HepG2 (cell line): Measurements from ENCODE around the gene FABP6. TPM values are rescaled to one million over a fixed set of nuclear protein-coding genes. Genes with fewer than 3 reads are reported as not detected.
A peak's percentile ranks its signal among the peaks of the same experiment; 100 is the strongest.

Source experiments
- ATAC-seq: fragments of 200-7000 bp; cut with Tn5 transposase; 3 replicates; pipeline ENCODE4 v1.9.1; 2020; ENCODE audit warnings: mild to moderate bottlenecking, moderate library complexity
- BruUV-seq: library from RNA; stranded (reverse); fragments of 400-500 nt; replicated peaks from 2 replicates; lab custom pipeline; 2021; lab: Mats Ljungman, UMichigan
- CTCF ChIA-PET: fragments of 300-600 bp; formaldehyde crosslinking; extraction: SDS; loops from one replicate; lab custom pipeline; 2021; ENCODE audit warnings: low total read pairs, inconsistent platforms, low intra/inter-chr PET ratio; lab: Yijun Ruan, JAX
- POLR2A ChIA-PET: fragments of 350-600 bp; sonication (Branson Sonifier 250); formaldehyde crosslinking; loops from one replicate; lab custom pipeline; 2020; ENCODE audit warnings: antibody characterized with exemption, inconsistent platforms; lab: Yijun Ruan, JAX
- DNase-seq: peaks from one replicate; pipeline ENCODE4 v3.0.0-alpha.2; 2015; ENCODE audit warnings: low spot score
- FAIRE-seq: peaks from 3 replicates; lab custom pipeline; 2011; peaks lifted over from hg19 to GRCh38; lab: Jason Lieb, UNC
- H2AFZ ChIP-seq: one replicate; pipeline ENCODE4 v1.6.1; 2011; ENCODE audit warnings: low read length, inconsistent platforms
- H3K27ac ChIP-seq: fragments of 300-600 bp; 3 replicates; pipeline ENCODE4 v1.8.0; 2011; ENCODE audit warnings: mixed run types, mild to moderate bottlenecking, mixed read lengths, low read length, inconsistent platforms; ENCODE audit not compliant: insufficient read depth; ENCODE audit errors: extremely low read length
- H3K27me3 ChIP-seq, 2 experiments: fragments of 200-600 bp in 1 of 2; 2 replicates in 1 of 2; 3 replicates in 1 of 2; pipeline versions ENCODE4 v1.6.0 to v1.8.0; 2011; ENCODE audit warnings: low read length in 2 of 2, mild to moderate bottlenecking in 2 of 2, moderate library complexity in 2 of 2, inconsistent platforms in 1 of 2; ENCODE audit not compliant: insufficient read depth in 2 of 2, control insufficient read depth in 1 of 2
- H3K36me3 ChIP-seq, 2 experiments: fragments of 200-600 bp in 1 of 2; replicated peaks in 1 of 2; 2 replicates in 1 of 2; 3 replicates in 1 of 2; pipeline versions ENCODE4 v1.5.1 to v1.8.0; 2011; ENCODE audit warnings: low read length in 2 of 2, inconsistent platforms in 1 of 2; ENCODE audit not compliant: insufficient read depth in 2 of 2, control insufficient read depth in 1 of 2
- H3K4me1 ChIP-seq: 2 replicates; pipeline ENCODE4 v1.5.1; 2012; ENCODE audit warnings: low read length, inconsistent platforms; ENCODE audit not compliant: insufficient read depth
- H3K4me2 ChIP-seq: 2 replicates; pipeline ENCODE4 v1.6.0; 2011; ENCODE audit warnings: low read depth, low read length, inconsistent platforms
- H3K4me3 ChIP-seq, 3 experiments: fragments of 200-600 bp in 1 of 3; sonication (generic), shearing (Covaris generic) in 1 of 3; replicated peaks in 1 of 3; 2 replicates each; pipeline ENCODE4 v1.5.1; 2011 to 2016; ENCODE audit warnings: low read length in 3 of 3, inconsistent platforms in 2 of 3, low read depth in 2 of 3, mild to moderate bottlenecking in 2 of 3, control low read depth in 1 of 3, mixed read lengths in 1 of 3; ENCODE audit not compliant: insufficient read depth in 1 of 3
- H3K79me2 ChIP-seq: one replicate; pipeline ENCODE4 v1.6.1; 2011; ENCODE audit warnings: low read length, inconsistent platforms; ENCODE audit not compliant: insufficient read depth
- H3K9ac ChIP-seq: 2 replicates; pipeline ENCODE4 v1.6.0; 2011; ENCODE audit warnings: mild to moderate bottlenecking, low read depth, low read length, inconsistent platforms; ENCODE audit not compliant: insufficient read depth
- H3K9me3 ChIP-seq: 2 replicates; pipeline ENCODE4 v1.5.1; 2012; ENCODE audit warnings: mild to moderate bottlenecking, low read length
- H4K20me1 ChIP-seq: 2 replicates; pipeline ENCODE4 v1.6.0; 2011; ENCODE audit warnings: inconsistent platforms, mild to moderate bottlenecking, low read length, moderate library complexity; ENCODE audit not compliant: insufficient read depth
- CENPT ChIP-seq: sonication (generic); formaldehyde crosslinking; IDR thresholded peaks from 2 replicates; pipeline ENCODE4 v1.8.0; 2022; ENCODE audit warnings: low read depth, mild to moderate bottlenecking, moderate library complexity, missing genetic modification reagents
- PREB ChIP-seq: sonication (generic); formaldehyde crosslinking; IDR thresholded peaks from 2 replicates; pipeline ENCODE4 v1.4.0; 2020; ENCODE audit warnings: missing genetic modification reagents
- RXRB ChIP-seq: IDR thresholded peaks from 2 replicates; pipeline ENCODE4 v1.6.1; 2016; ENCODE audit warnings: borderline replicate concordance, missing genetic modification reagents, missing compliant biosample characterization
- SALL1 ChIP-seq: sonication (generic); formaldehyde crosslinking; IDR thresholded peaks from 2 replicates; pipeline ENCODE4 v1.8.0; 2022; ENCODE audit warnings: mild to moderate bottlenecking, missing genetic modification reagents
- TBP ChIP-seq: sonication (generic); formaldehyde crosslinking; IDR thresholded peaks from 2 replicates; pipeline ENCODE4 v1.5.0; 2020; ENCODE audit warnings: missing genetic modification reagents
- TEF ChIP-seq: sonication (generic); formaldehyde crosslinking; IDR thresholded peaks from 2 replicates; pipeline ENCODE4 v1.5.0; 2020; ENCODE audit warnings: missing genetic modification reagents
- ZFP36L1 ChIP-seq: sonication (generic); formaldehyde crosslinking; IDR thresholded peaks from 2 replicates; pipeline ENCODE4 v1.8.0; 2022; ENCODE audit warnings: mild to moderate bottlenecking, missing genetic modification reagents, moderate library complexity
- ZNF281 ChIP-seq: sonication (generic); formaldehyde crosslinking; IDR thresholded peaks from 2 replicates; pipeline ENCODE4 v1.4.0; 2020; ENCODE audit warnings: missing genetic modification reagents, borderline replicate concordance
- ZNF547 ChIP-seq: sonication (generic); formaldehyde crosslinking; IDR thresholded peaks from 2 replicates; pipeline ENCODE4 v1.5.1; 2020; ENCODE audit warnings: mild to moderate bottlenecking, missing genetic modification reagents
- ZNF552 ChIP-seq: sonication (generic); formaldehyde crosslinking; IDR thresholded peaks from 2 replicates; pipeline ENCODE4 v1.9.0; 2022; ENCODE audit warnings: missing genetic modification reagents, mild to moderate bottlenecking, borderline replicate concordance
- ZNF562 ChIP-seq: sonication (generic); formaldehyde crosslinking; IDR thresholded peaks from 2 replicates; pipeline ENCODE4 v1.8.0; 2022; ENCODE audit warnings: missing genetic modification reagents, borderline replicate concordance
- ZNF652 ChIP-seq: IDR thresholded peaks from 2 replicates; pipeline ENCODE4 v1.6.1; 2016; ENCODE audit warnings: low read depth, borderline replicate concordance
- ZNF691 ChIP-seq: sonication (generic); formaldehyde crosslinking; IDR thresholded peaks from 2 replicates; pipeline ENCODE4 v1.4.0; 2020; ENCODE audit warnings: missing genetic modification reagents, low read depth, mild to moderate bottlenecking, borderline replicate concordance
- WGBS: methylation state at CpG from one replicate; pipeline ENCODE4 v1.1.6; 2017; ENCODE audit warnings: low lambda C conversion rate; 5-methylcytosine and 5-hydroxymethylcytosine counted together
- in situ Hi-C: cut with HindIII; loops from 2 replicates; pipeline ENCODE4 v1.10.0; 2017; ENCODE audit warnings: low pct_unique_long_range_greater_than_20kb; ENCODE audit not compliant: extremely low pct_ligation_motif_present
- intact Hi-C: fragments of 100-400 bp; cut with micrococcal nuclease; formaldehyde crosslinking; loops from one replicate; pipeline ENCODE4 v1.10.0; 2022; ENCODE audit not compliant: unreplicated experiment
- polyA plus RNA-seq, 8 experiments: library from polyadenylated mRNA; depleted of rRNA in 3 of 8; stranded (reverse) in 7 of 8; unstranded in 1 of 8; fragments of >200 nt; fragmentation: Illumina TruSeq in 4 of 8; extraction: Trizol in 4 of 8; gene quantifications; 2 replicates each; pipeline versions ENCODE4 v1.2.1 to v1.2.3, GENCODE V29; 2011 to 2016; ENCODE audit warnings: low read depth in 4 of 8, missing spikeins in 1 of 8, mixed read lengths in 1 of 8; ENCODE audit not compliant: insufficient read depth in 1 of 8
- total RNA-seq, 5 experiments: library from RNA; depleted of rRNA; stranded (reverse); fragments of >200 nt; fragmentation: Illumina TruSeq; extraction: Trizol; gene quantifications; 2 replicates each; pipeline ENCODE4 v1.2.3, GENCODE V29; 2016; ENCODE audit warnings: low read depth in 1 of 5

The FABP6 gene
- total and polyA plus RNA-seq, 2 of the 13 experiments (the other 11 are each of a cell fraction or from before 2014, with no cell fraction given) = 0.13 TPM; not detected in 1

GRCh38 chr5:160266044-160266443 is 36.7 kb downstream of the FABP6 start:
- FAIRE-seq = no peak
- DNase-seq = no peak
- Histone ChIP-seq H3K4me1 (peaks cover 39% of the 10 kb centered on the region), H2AFZ (no peak overlapping the region), H3K4me3 (no peak overlapping the region), H4K20me1 (no peaks in the 10 kb centered on the region), H3K27ac (no peak overlapping the region), H3K9ac (no peak overlapping the region), H3K36me3 (no peaks in the 10 kb centered on the region), H3K4me2 (no peak overlapping the region), H3K27me3 (no peaks in the 10 kb centered on the region), H3K79me2 (no peaks in the 10 kb centered on the region)
- ChIA-PET CTCF (no interaction called here), POLR2A (no interaction called here)
- no peak for ATAC-seq
- WGBS = 100% methylated on average over 4 of the region's 5 CpGs
- intact Hi-C loops = no loop called here
- in situ Hi-C loops = no loop called here
- no peak for TF ChIP-seq ZNF552 (CRISPR knock-in tag)
- TF ChIP-seq ZNF652 (CRISPR knock-in tag) = no peak
- TF ChIP-seq TEF (CRISPR knock-in tag) = no peak
- no peak for TF ChIP-seq ZNF562
- no peak for TF ChIP-seq ZNF691
- TF ChIP-seq, all 625 proteins: peak for 0
- no peaks in the 10 kb centered on the region for H3K9me3 ChIP-seq
- BruUV-seq = no TSS peak

GRCh38 chr5:160266752-160267345 is 37.5 kb downstream of the FABP6 start:
- H3K27me3 ChIP-seq = no peaks in the 10 kb centered on the region
- no peaks in the 10 kb centered on the region for H3K36me3 ChIP-seq
- H3K9ac ChIP-seq = no peak overlapping the region
- ATAC-seq (peak; percentile 63), FAIRE-seq (peak; percentile 74), DNase-seq (peak; percentile 50)
- in situ Hi-C loops = no loop called here
- no peak overlapping the region for H2AFZ ChIP-seq
- intact Hi-C loops = no loop called here
- 61% methylated on average over 6 of the region's 9 CpGs for WGBS
- no peaks in the 10 kb centered on the region for H4K20me1 ChIP-seq
- BruUV-seq = no TSS peak
- H3K9me3 ChIP-seq = no peaks in the 10 kb centered on the region
- no peak overlapping the region for H3K4me2 ChIP-seq
- no peak overlapping the region for H3K27ac ChIP-seq
- H3K4me3 ChIP-seq = no peak overlapping the region
- H3K4me1 ChIP-seq = peaks cover 31% of the 10 kb centered on the region
- ChIA-PET POLR2A (no interaction called here), CTCF (no interaction called here)
- no peaks in the 10 kb centered on the region for H3K79me2 ChIP-seq
- TF ChIP-seq CENPT = no peak
- no peak for TF ChIP-seq ZNF547
- TF ChIP-seq ZNF281 (CRISPR knock-in tag) = peak; percentile 45; the same call in 1 of the 2 replicates
- TF ChIP-seq TBP = no peak
- peak; percentile 45; the same call in 1 of the 2 replicates for TF ChIP-seq SALL1 (CRISPR knock-in tag)
- TF ChIP-seq ZFP36L1 = no peak
- peak; percentile 46; the same call in 1 of the 2 replicates for TF ChIP-seq RXRB (CRISPR knock-in tag)
- TF ChIP-seq PREB (CRISPR knock-in tag) = no peak
